Hematopoietic multipotent progenitor cell treated with erythropoietin and hydrocortisone succinate and interleukin-3 and kit ligand, for 17 days (in vitro differentiated cells): ENCODE measurements around the gene GAK.

ENCODE experiments used
- DNase-seq: peaks from one replicate; pipeline ENCODE4 v3.0.0-alpha.2; 2015; ENCODE audit warnings: low spot score

The GAK gene

GRCh38 chr4:848307-848691 lies 83.8 kb downstream of the GAK start:
- DNase-seq = no peak

GRCh38 chr4:845836-846251 lies 86.3 kb downstream of the GAK start:
- no peak for DNase-seq

- DNase-seq = no peak
These were observed 86.8 kb downstream of the GAK start for GRCh38 chr4:845233-845835.

- DNase-seq = no peak
These were observed 87.3 kb downstream of the GAK start for GRCh38 chr4:844752-845232.

- no peak for DNase-seq
These were observed 92.3 kb downstream of the GAK start for GRCh38 chr4:839675-840443.

- DNase-seq = no peak
These were observed 94.3 kb downstream of the GAK start for GRCh38 chr4:837772-838171.

- no peak for DNase-seq
These were observed 95.3 kb downstream of the GAK start for GRCh38 chr4:836750-837301.

- DNase-seq = no peak
These were observed 96.1 kb downstream of the GAK start for GRCh38 chr4:836003-836511.

- no peak for DNase-seq
These were observed 96.7 kb downstream of the GAK start for GRCh38 chr4:835148-836002.

GRCh38 chr4:834368-835147 lies 97.6 kb downstream of the GAK start:
- no peak for DNase-seq

GRCh38 chr4:833731-834367 lies 98.3 kb downstream of the GAK start:
- no peak for DNase-seq

- no peak for DNase-seq
These were observed 99.0 kb downstream of the GAK start for GRCh38 chr4:833156-833555.

- no peak for DNase-seq
These were observed 99.6 kb downstream of the GAK start for GRCh38 chr4:832536-832935.

GRCh38 chr4:832108-832507 lies 100.0 kb downstream of the GAK start:
- DNase-seq = no peak

- DNase-seq = no peak
These were observed 100.7 kb downstream of the GAK start for GRCh38 chr4:831483-831805.

GRCh38 chr4:830601-831482 lies 101.3 kb downstream of the GAK start:
- no peak for DNase-seq

GRCh38 chr4:829761-830600 lies 102.1 kb downstream of the GAK start:
- DNase-seq = no peak

GRCh38 chr4:829291-829690 lies 102.8 kb downstream of the GAK start:
- DNase-seq = no peak

- DNase-seq = no peak
These were observed 103.4 kb downstream of the GAK start for GRCh38 chr4:828641-829271.
